SIG-M5 treated with dmso at 0.1 percent for 504 hours (cell line): ENCODE results near the gene TNS2.
"Not testable (repeated sequence)": the region's sequence is repeated elsewhere in the genome, so short reads cannot be mapped to it uniquely, and the experiment has no call there.

Experiments used
- DNase-seq: peaks from one replicate; lab custom pipeline; 2025; ENCODE audit not compliant: unreplicated experiment; lab: John Stamatoyannopoulos, UW

Gene TNS2

DNA sequence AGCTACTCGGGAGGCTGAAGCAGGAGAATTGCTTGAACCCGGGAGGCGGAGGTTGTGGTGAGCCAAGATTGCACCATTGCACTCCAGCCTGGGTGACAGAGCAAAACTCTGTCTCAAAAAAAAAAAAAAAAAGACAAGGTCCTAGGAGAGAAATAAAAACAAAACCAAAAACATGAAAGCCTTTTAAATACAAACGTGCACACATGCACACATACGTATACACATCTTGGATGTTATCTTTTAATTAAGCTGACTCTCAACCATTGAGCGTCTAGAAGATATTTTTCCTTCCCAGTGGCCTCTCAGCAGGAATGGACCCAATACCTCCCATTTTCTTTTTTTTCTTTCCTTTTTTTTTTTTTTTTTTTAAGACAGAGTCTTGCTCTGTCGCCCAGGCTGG lies 62.6 kb downstream of the TNS2 start:
- not testable (repeated sequence) for DNase-seq

GRCh38 chr12:53113136-53113705 lies 63.4 kb downstream of the TNS2 start:
- no peak for DNase-seq

DNA sequence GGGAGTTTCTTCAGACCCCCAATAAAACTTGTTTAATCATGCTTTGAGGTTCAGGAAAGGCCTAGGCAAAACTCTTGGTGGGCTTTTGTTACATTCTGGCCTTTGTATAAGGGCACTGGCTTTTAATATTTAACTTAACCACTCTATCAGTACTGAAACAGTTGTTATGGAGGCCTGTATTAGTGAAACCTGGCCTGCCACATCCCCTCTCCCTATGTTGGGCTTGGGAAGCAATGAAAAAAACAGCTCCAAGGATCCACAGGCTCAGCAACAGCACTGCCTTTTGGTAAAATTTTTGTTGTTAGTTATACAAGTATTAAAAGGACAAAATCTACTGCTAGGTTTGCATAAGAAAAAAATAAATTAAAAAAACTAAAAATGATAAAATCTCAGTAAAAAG lies 64.1 kb downstream of the TNS2 start:
- DNase-seq = no peak
